Loucy (cell line): ENCODE measurements around the gene ZNF614.
"Not testable (repeated sequence)": the region's sequence is repeated elsewhere in the genome, so short reads cannot be mapped to it uniquely, and the experiment has no call there.

Experiments
- H2AFZ ChIP-seq: fragments of 200-600 bp; sonication (generic); 2 replicates; pipeline ENCODE4 v1.6.0; 2016; ENCODE audit warnings: antibody characterized with exemption, mild to moderate bottlenecking, low read length, moderate library complexity
- H3F3A ChIP-seq: fragments of 200-600 bp; 2 replicates; pipeline ENCODE4 v1.6.0; 2016; ENCODE audit warnings: antibody characterized with exemption, low read depth, mild to moderate bottlenecking
- H3K27me3 ChIP-seq: fragments of 200-600 bp; sonication (generic); 2 replicates; pipeline ENCODE4 v1.6.1; 2014; ENCODE audit warnings: low read length, mild to moderate bottlenecking; ENCODE audit not compliant: insufficient read depth, poor library complexity, severe bottlenecking
- H3K36me3 ChIP-seq: fragments of 200-600 bp; sonication (generic); 2 replicates; pipeline ENCODE4 v1.6.1; 2016; ENCODE audit warnings: low read length; ENCODE audit not compliant: insufficient read depth
- H3K4me1 ChIP-seq: fragments of 200-600 bp; sonication (generic); 2 replicates; pipeline ENCODE4 v1.5.1; 2014; ENCODE audit warnings: low read length, mild to moderate bottlenecking; ENCODE audit not compliant: insufficient read depth, poor library complexity, severe bottlenecking
- H3K4me2 ChIP-seq: fragments of 200-600 bp; sonication (generic); 2 replicates; pipeline ENCODE4 v1.6.0; 2014; ENCODE audit warnings: antibody characterized with exemption, low read length, low read depth, mild to moderate bottlenecking; ENCODE audit not compliant: poor library complexity, severe bottlenecking
- H3K4me3 ChIP-seq: fragments of 200-600 bp; sonication (generic); 2 replicates; pipeline ENCODE4 v1.5.1; 2014; ENCODE audit warnings: low read length, mild to moderate bottlenecking, mixed read lengths; ENCODE audit not compliant: poor library complexity, severe bottlenecking
- H3K79me2 ChIP-seq: fragments of 200-600 bp; sonication (generic); 2 replicates; pipeline ENCODE4 v1.6.1; 2014; ENCODE audit warnings: low read length; ENCODE audit not compliant: insufficient read depth
- H3K9ac ChIP-seq: fragments of 200-600 bp; sonication (generic); 2 replicates; pipeline ENCODE4 v1.6.0; 2014; ENCODE audit warnings: mild to moderate bottlenecking, low read depth, low read length, moderate library complexity; ENCODE audit not compliant: poor library complexity, severe bottlenecking
- H3K9me2 ChIP-seq: fragments of 200-600 bp; sonication (generic); replicated peaks from 2 replicates; pipeline ENCODE4 v1.6.1; 2016; ENCODE audit warnings: low read depth, low read length, mixed read lengths
- H3K9me3 ChIP-seq: fragments of 200-600 bp; sonication (generic); 2 replicates; pipeline ENCODE4 v1.6.1; 2014; ENCODE audit warnings: mild to moderate bottlenecking, antibody characterized with exemption, low read length, low read depth; ENCODE audit not compliant: insufficient read depth
- H4K20me1 ChIP-seq: fragments of 200-600 bp; sonication (generic); 2 replicates; pipeline ENCODE4 v1.6.0; 2014; ENCODE audit warnings: antibody characterized with exemption, low read length, mild to moderate bottlenecking; ENCODE audit not compliant: insufficient read depth, poor library complexity, severe bottlenecking
- CTCF ChIP-seq: fragments of 200-600 bp; sonication (generic); conservative IDR thresholded peaks from 2 replicates; pipeline ENCODE4 v1.5.1; 2014; ENCODE audit warnings: mild to moderate bottlenecking, antibody characterized with exemption, low read length
- EZH2phosphoT487 ChIP-seq: fragments of 200-600 bp; IDR thresholded peaks from 2 replicates; pipeline ENCODE4 v1.6.1; 2018; ENCODE audit warnings: antibody characterized with exemption, mild to moderate bottlenecking, moderate library complexity, borderline replicate concordance

The ZNF614 gene

GRCh38 chr19:52066258-52066863 lies 38.2 kb upstream of the ZNF614 start:
- Histone ChIP-seq H3F3A (no peaks in the 10 kb centered on the region), H3K36me3 (peaks cover 62% of the 10 kb centered on the region; the same call in 1 of the 2 replicates), H3K9me2 (no peaks in the 10 kb centered on the region), H3K27me3 (no peaks in the 10 kb centered on the region), H2AFZ (no peak overlapping the region), H3K4me1 (no peaks in the 10 kb centered on the region), H3K9me3 (peaks cover 43% of the 10 kb centered on the region; the same call in 1 of the 2 replicates), H3K79me2 (no peaks in the 10 kb centered on the region), H3K4me3 (no peak overlapping the region), H3K4me2 (no peak overlapping the region), H4K20me1 (no peaks in the 10 kb centered on the region), H3K9ac (no peak overlapping the region)
- TF ChIP-seq CTCF (no peak), EZH2phosphoT487 (no peak)

- Histone ChIP-seq H3K79me2 (no peaks in the 10 kb centered on the region), H4K20me1 (no peaks in the 10 kb centered on the region), H3K9me3 (peaks cover 35% of the 10 kb centered on the region; the same call in 1 of the 2 replicates), H2AFZ (no peak overlapping the region), H3F3A (no peaks in the 10 kb centered on the region), H3K36me3 (peaks cover 55% of the 10 kb centered on the region; the same call in 1 of the 2 replicates), H3K9me2 (no peaks in the 10 kb centered on the region), H3K4me2 (no peak overlapping the region), H3K4me1 (no peaks in the 10 kb centered on the region), H3K27me3 (no peaks in the 10 kb centered on the region), H3K4me3 (no peak overlapping the region), H3K9ac (no peak overlapping the region)
- no peak for TF ChIP-seq CTCF
- TF ChIP-seq EZH2phosphoT487 = no peak
Observed at GRCh38 chr19:52065399-52065798, 37.2 kb upstream of the ZNF614 start.

GRCh38 chr19:52056480-52056879 lies 28.3 kb upstream of the ZNF614 start:
- not testable (repeated sequence) for H3K27me3 ChIP-seq, H3K9me3 ChIP-seq, H3F3A ChIP-seq, H4K20me1 ChIP-seq, H2AFZ ChIP-seq, H3K4me1 ChIP-seq, H3K4me2 ChIP-seq, H3K4me3 ChIP-seq, H3K79me2 ChIP-seq, H3K9me2 ChIP-seq, H3K9ac ChIP-seq, H3K36me3 ChIP-seq

GRCh38 chr19:52051736-52052135 lies 23.6 kb upstream of the ZNF614 start:
- Histone ChIP-seq H3K4me1 (peaks cover 21% of the 10 kb centered on the region), H3K79me2 (peaks cover 23% of the 10 kb centered on the region)
- not testable (repeated sequence) for H3K4me3 ChIP-seq, H3K4me2 ChIP-seq, H4K20me1 ChIP-seq, H3K36me3 ChIP-seq, H3K27me3 ChIP-seq, H3K9me3 ChIP-seq, H2AFZ ChIP-seq, H3K9ac ChIP-seq, H3F3A ChIP-seq, H3K9me2 ChIP-seq
